Mesenchymal stem cell (in vitro differentiated cells and primary cell): ENCODE measurements around the gene CMTM7.
A peak's percentile ranks its signal among the peaks of the same experiment; 100 is the strongest.

Source experiments
- DNase-seq: peaks from one replicate; pipeline ENCODE4 v3.0.0-alpha.2; 2013
- H2AFZ ChIP-seq: one replicate; pipeline ENCODE4 v1.6.1; 2013; ENCODE audit warnings: low read depth, mild to moderate bottlenecking, control low read depth, inconsistent platforms, low read length, moderate library complexity
- H2AK5ac ChIP-seq: 2 replicates; pipeline ENCODE4 v1.6.1; 2013; ENCODE audit warnings: low read length, moderate library complexity, mild to moderate bottlenecking, inconsistent platforms; ENCODE audit not compliant: severe bottlenecking
- H2BK120ac ChIP-seq: one replicate; pipeline ENCODE4 v1.6.1; 2013; ENCODE audit warnings: low read depth, mild to moderate bottlenecking, inconsistent platforms, low read length, moderate library complexity
- H2BK12ac ChIP-seq, 2 experiments: one replicate each; pipeline ENCODE4 v1.6.1; 2013; ENCODE audit warnings: inconsistent platforms in 2 of 2, low read length in 2 of 2, mild to moderate bottlenecking in 2 of 2, moderate library complexity in 2 of 2, control low read depth in 1 of 2
- H2BK15ac ChIP-seq: one replicate; pipeline ENCODE4 v1.6.1; 2013; ENCODE audit warnings: mild to moderate bottlenecking, low read depth, inconsistent platforms; ENCODE audit not compliant: poor library complexity, severe bottlenecking
- H2BK5ac ChIP-seq: 2 replicates; pipeline ENCODE4 v1.6.1; 2013; ENCODE audit warnings: low read depth, mild to moderate bottlenecking, low read length, control low read depth, inconsistent platforms; ENCODE audit not compliant: poor library complexity, severe bottlenecking
- H3K14ac ChIP-seq, 2 experiments: one replicate each; pipeline ENCODE4 v1.6.1; 2013; ENCODE audit warnings: inconsistent platforms in 2 of 2, low read length in 2 of 2, control low read depth in 1 of 2, mild to moderate bottlenecking in 1 of 2, moderate library complexity in 1 of 2
- H3K18ac ChIP-seq, 2 experiments: one replicate each; pipeline ENCODE4 v1.6.1; 2013; ENCODE audit warnings: inconsistent platforms in 2 of 2, low read length in 2 of 2, control low read depth in 1 of 2, low read depth in 1 of 2, mild to moderate bottlenecking in 1 of 2
- H3K23ac ChIP-seq, 2 experiments: one replicate each; pipeline ENCODE4 v1.6.1; 2013; ENCODE audit warnings: inconsistent platforms in 2 of 2, low read length in 2 of 2, mild to moderate bottlenecking in 2 of 2, moderate library complexity in 2 of 2, control low read depth in 1 of 2
- H3K27ac ChIP-seq: 2 replicates; pipeline ENCODE4 v1.5.1; 2013; ENCODE audit warnings: mild to moderate bottlenecking, moderate library complexity, low read length, control low read depth, inconsistent platforms; ENCODE audit not compliant: poor library complexity, severe bottlenecking
- H3K27me3 ChIP-seq, 2 experiments: 2 replicates each; pipeline versions ENCODE4 v1.6.1 to v1.7.0; 2013; ENCODE audit warnings: low read length in 2 of 2, mild to moderate bottlenecking in 2 of 2, moderate library complexity in 2 of 2, control low read depth in 1 of 2, inconsistent platforms in 1 of 2; ENCODE audit not compliant: control insufficient read depth in 1 of 2, insufficient read depth in 1 of 2
- H3K36me3 ChIP-seq, 2 experiments: 2 replicates each; pipeline versions ENCODE4 v1.6.1 to v1.7.0; 2013; ENCODE audit warnings: low read length in 2 of 2, control low read depth in 1 of 2, inconsistent platforms in 1 of 2, low read depth in 1 of 2, mild to moderate bottlenecking in 1 of 2; ENCODE audit not compliant: insufficient read depth in 2 of 2, control insufficient read depth in 1 of 2
- H3K4ac ChIP-seq, 2 experiments: one replicate each; pipeline ENCODE4 v1.6.1; 2013; ENCODE audit warnings: inconsistent platforms in 2 of 2, low read length in 2 of 2, mild to moderate bottlenecking in 2 of 2, moderate library complexity in 2 of 2, control low read depth in 1 of 2, low read depth in 1 of 2
- H3K4me1 ChIP-seq: 2 replicates; pipeline ENCODE4 v1.6.1; 2013; ENCODE audit warnings: low read depth, low read length, control low read depth; ENCODE audit not compliant: control insufficient read depth, insufficient read depth
- H3K4me2 ChIP-seq: 2 replicates; pipeline ENCODE4 v1.6.1; 2013; ENCODE audit warnings: low read length, mild to moderate bottlenecking, inconsistent platforms; ENCODE audit not compliant: poor library complexity, severe bottlenecking
- H3K4me3 ChIP-seq, 2 experiments: 2 replicates each; pipeline versions ENCODE4 v1.5.1 to v1.7.0; 2013; ENCODE audit warnings: low read length in 2 of 2, mild to moderate bottlenecking in 2 of 2, control low read depth in 1 of 2, low read depth in 1 of 2; ENCODE audit not compliant: insufficient read depth in 1 of 2
- H3K79me1 ChIP-seq: replicated peaks from 2 replicates; pipeline ENCODE4 v1.6.1; 2013; ENCODE audit warnings: mild to moderate bottlenecking, control low read depth, low read length, inconsistent platforms; ENCODE audit not compliant: poor library complexity, severe bottlenecking
- H3K9ac ChIP-seq: 2 replicates; pipeline ENCODE4 v1.7.0; 2013; ENCODE audit warnings: mild to moderate bottlenecking, low read length, moderate library complexity
- H3K9me3 ChIP-seq: 2 replicates; pipeline ENCODE4 v1.7.0; 2013; ENCODE audit warnings: mild to moderate bottlenecking, low read length; ENCODE audit not compliant: control insufficient read depth
- H4K8ac ChIP-seq: one replicate; pipeline ENCODE4 v1.6.1; 2013; ENCODE audit warnings: inconsistent platforms, mild to moderate bottlenecking, low read length, moderate library complexity
- H4K91ac ChIP-seq: one replicate; pipeline ENCODE4 v1.6.1; 2013; ENCODE audit warnings: mild to moderate bottlenecking, low read length, inconsistent platforms
- WGBS: methylation state at CpG from one replicate; pipeline ENCODE4 v1.1.7; 2013; ENCODE audit warnings: mixed read lengths; 5-methylcytosine and 5-hydroxymethylcytosine counted together

CMTM7 gene

GRCh38 chr3:32353351-32353750, 38.3 kb upstream of the CMTM7 start:
- H3K14ac ChIP-seq, result no peak overlapping the region
- H2AK5ac ChIP-seq, result no peak overlapping the region
- H3K9me3 ChIP-seq, result no peaks in the 10 kb centered on the region
- peaks cover 0 to 16% of the 10 kb centered on the region in 2 experiments for H3K27me3 ChIP-seq
- H3K4me1 ChIP-seq, result peaks cover 2% of the 10 kb centered on the region
- H3K4ac ChIP-seq, result no peak overlapping the region
- 99% methylated on average over 2 of the region's 2 CpGs for WGBS
- peaks cover 5% of the 10 kb centered on the region for H3K79me1 ChIP-seq
- H2BK12ac ChIP-seq, result no peak overlapping the region
- no peak overlapping the region for H4K8ac ChIP-seq
- H3K4me2 ChIP-seq, result no peak overlapping the region
- no peak overlapping the region for H3K9ac ChIP-seq
- DNase-seq, result no peak
- no peak overlapping the region for H2BK120ac ChIP-seq
- no peak overlapping the region for H2BK5ac ChIP-seq
- no peak overlapping the region for H2AFZ ChIP-seq
- H2BK15ac ChIP-seq, result no peak overlapping the region
- no peak overlapping the region for H3K18ac ChIP-seq
- no peak overlapping the region for H3K27ac ChIP-seq
- no peak overlapping the region for H3K23ac ChIP-seq
- no peak overlapping the region for H3K4me3 ChIP-seq
- H3K36me3 ChIP-seq, result no peaks in the 10 kb centered on the region
- H4K91ac ChIP-seq, result no peak overlapping the region

- Histone ChIP-seq H2AK5ac (no peak overlapping the region), H3K4me3 (no peak overlapping the region), H2BK12ac (no peak overlapping the region), H3K23ac (no peak overlapping the region), H3K36me3 (no peaks in the 10 kb centered on the region), H3K14ac (no peak overlapping the region), H2BK15ac (no peak overlapping the region), H2AFZ (no peak overlapping the region), H2BK5ac (no peak overlapping the region), H3K27me3 (peaks cover 0 to 16% of the 10 kb centered on the region in 2 experiments), H3K9ac (no peak overlapping the region), H3K27ac (no peak overlapping the region), H4K8ac (no peak overlapping the region), H2BK120ac (no peak overlapping the region), H3K18ac (no peak overlapping the region), H4K91ac (no peak overlapping the region), H3K4ac (no peak overlapping the region), H3K4me2 (no peak overlapping the region), H3K9me3 (no peaks in the 10 kb centered on the region), H3K79me1 (peaks cover 5% of the 10 kb centered on the region), H3K4me1 (peaks cover 2% of the 10 kb centered on the region)
- DNase-seq, result peak; percentile 79
- 23% methylated on average over 8 of the region's 8 CpGs for WGBS
Measured at GRCh38 chr3:32354362-32354778, 37.3 kb upstream of the CMTM7 start.

- no peak overlapping the region for H4K91ac ChIP-seq
- no peak overlapping the region for H3K14ac ChIP-seq
- no peak overlapping the region for H2AK5ac ChIP-seq
- no peak overlapping the region for H2BK120ac ChIP-seq
- H3K27ac ChIP-seq, result no peak overlapping the region
- H3K23ac ChIP-seq, result no peak overlapping the region
- no peak overlapping the region for H3K4ac ChIP-seq
- no peak overlapping the region for H2BK5ac ChIP-seq
- H3K18ac ChIP-seq, result no peak overlapping the region
- no peak overlapping the region for H3K4me3 ChIP-seq
- no peak overlapping the region for H3K9ac ChIP-seq
- no peaks in the 10 kb centered on the region for H3K36me3 ChIP-seq
- H3K27me3 ChIP-seq, result peaks cover 0 to 16% of the 10 kb centered on the region in 2 experiments
- H4K8ac ChIP-seq, result no peak overlapping the region
- H3K79me1 ChIP-seq, result peaks cover 3% of the 10 kb centered on the region
- H2AFZ ChIP-seq, result no peak overlapping the region
- peaks cover 6% of the 10 kb centered on the region for H3K4me1 ChIP-seq
- no peak overlapping the region for H2BK12ac ChIP-seq
- peak overlapping the region; percentile 46 for H2BK15ac ChIP-seq
- no peaks in the 10 kb centered on the region for H3K9me3 ChIP-seq
- no peak for DNase-seq
- WGBS, result 94% methylated on average over 7 of the region's 8 CpGs
- H3K4me2 ChIP-seq, result no peak overlapping the region
Measured at GRCh38 chr3:32355751-32356291, 35.8 kb upstream of the CMTM7 start.

- no peak overlapping the region for H3K4me3 ChIP-seq
- H4K91ac ChIP-seq, result no peak overlapping the region
- peaks cover 6% of the 10 kb centered on the region for H3K4me1 ChIP-seq
- peak overlapping the region; percentile 8 for H3K27ac ChIP-seq
- H3K14ac ChIP-seq, result no peak overlapping the region
- no peak overlapping the region for H3K9ac ChIP-seq
- H2AFZ ChIP-seq, result no peak overlapping the region
- H3K27me3 ChIP-seq, result peaks cover 0 to 20% of the 10 kb centered on the region in 2 experiments
- H2BK15ac ChIP-seq, result no peak overlapping the region
- H3K4ac ChIP-seq, result no peak overlapping the region
- H2BK12ac ChIP-seq, result no peak overlapping the region
- H4K8ac ChIP-seq, result no peak overlapping the region
- no peak for DNase-seq
- H3K4me2 ChIP-seq, result no peak overlapping the region
- no peak overlapping the region for H3K23ac ChIP-seq
- peaks cover 3% of the 10 kb centered on the region for H3K79me1 ChIP-seq
- H3K18ac ChIP-seq, result no peak overlapping the region
- H2BK120ac ChIP-seq, result no peak overlapping the region
- H2BK5ac ChIP-seq, result no peak overlapping the region
- no peak overlapping the region for H2AK5ac ChIP-seq
- no peaks in the 10 kb centered on the region for H3K9me3 ChIP-seq
- H3K36me3 ChIP-seq, result no peaks in the 10 kb centered on the region
- 71% methylated on average over 4 of the region's 5 CpGs for WGBS
Measured at GRCh38 chr3:32359766-32360492, 31.7 kb upstream of the CMTM7 start.
